Gastroesophageal sphincter (tissue), 4 donors: ENCODE measurements around the gene SMCO4. TPM values are rescaled to one million over a fixed set of nuclear protein-coding genes. Genes with fewer than 3 reads are reported as not detected.
"Not testable (repeated sequence)": the region's sequence is repeated elsewhere in the genome, so short reads cannot be mapped to it uniquely, and the experiment has no call there.

Experiments
- ATAC-seq: fragments of 150-250 bp; one replicate; pipeline ENCODE4 v1.9.1; 2016; ENCODE audit warnings: mild to moderate bottlenecking, moderate library complexity
- H3K27ac ChIP-seq, 4 donors: fragments of 200-600 bp; sonication (generic) in 3 of 4; 1 replicate in 3 of 4; 2 replicates in 1 of 4; pipeline ENCODE4 v1.5.1; 2016 to 2019
- H3K27me3 ChIP-seq: fragments of 200-600 bp; sonication (generic); one replicate; pipeline ENCODE4 v1.5.1; 2019
- H3K36me3 ChIP-seq, 2 donors: fragments of 200-600 bp; sonication (generic); one replicate each; pipeline ENCODE4 v1.5.1; 2019; ENCODE audit warnings: control low read depth in 1 of 2
- H3K4me1 ChIP-seq, 3 donors: fragments of 200-600 bp; sonication (generic); 1 replicate in 2 of 3; 2 replicates in 1 of 3; pipeline ENCODE4 v1.5.1; 2016 to 2019; ENCODE audit warnings: control low read depth in 2 of 3
- H3K4me3 ChIP-seq, 2 donors: fragments of 200-600 bp; sonication (generic); one replicate each; pipeline ENCODE4 v1.5.1; 2019; ENCODE audit warnings: mild to moderate bottlenecking in 1 of 2, moderate library complexity in 1 of 2
- H3K9me3 ChIP-seq, 3 donors: fragments of 200-600 bp; sonication (generic); one replicate each; pipeline ENCODE4 v1.5.1; 2017 to 2019; ENCODE audit warnings: control low read depth in 2 of 3
- EP300 ChIP-seq: sonication (generic); formaldehyde crosslinking; IDR thresholded peaks from one replicate; pipeline ENCODE4 v1.6.1; 2017; ENCODE audit warnings: antibody characterized with exemption, mild to moderate bottlenecking
- POLR2A ChIP-seq, 2 donors: fragments of 450-650 bp; IDR thresholded peaks; one replicate each; pipeline ENCODE4 v1.6.1; 2017; ENCODE audit warnings: antibody characterized with exemption in 2 of 2, mild to moderate bottlenecking in 2 of 2, moderate library complexity in 1 of 2
- POLR2AphosphoS5 ChIP-seq: sonication (generic); formaldehyde crosslinking; IDR thresholded peaks from one replicate; pipeline ENCODE4 v1.6.1; 2017; ENCODE audit warnings: antibody characterized with exemption
- WGBS, 2 donors: methylation state at CpG; one replicate each; pipeline ENCODE4 v1.1.5; 2018; ENCODE audit warnings: low coverage in 1 of 2; 5-methylcytosine and 5-hydroxymethylcytosine counted together
- total RNA-seq, 4 donors: library from RNA; depleted of rRNA; stranded (reverse); fragments of >200 nt; gene quantifications; one replicate each; pipeline ENCODE4 v1.1.0, GENCODE V29; 2016
- TF ChIP-seq, protein P1 (sequence below), 4 experiments: fragments of 200-600 bp in 2 of 4; fragments of 450-650 bp in 2 of 4; sonication (generic) in 1 of 4; IDR thresholded peaks; one replicate each; pipeline ENCODE4 v1.5.1; 2017 to 2019; ENCODE audit warnings: antibody characterized with exemption in 4 of 4, mild to moderate bottlenecking in 2 of 4, moderate library complexity in 2 of 4

Gene SMCO4
- total RNA-seq, 4 donors from 2014 or later: 5.6 to 15.5 (median 11.6) TPM

DNA sequence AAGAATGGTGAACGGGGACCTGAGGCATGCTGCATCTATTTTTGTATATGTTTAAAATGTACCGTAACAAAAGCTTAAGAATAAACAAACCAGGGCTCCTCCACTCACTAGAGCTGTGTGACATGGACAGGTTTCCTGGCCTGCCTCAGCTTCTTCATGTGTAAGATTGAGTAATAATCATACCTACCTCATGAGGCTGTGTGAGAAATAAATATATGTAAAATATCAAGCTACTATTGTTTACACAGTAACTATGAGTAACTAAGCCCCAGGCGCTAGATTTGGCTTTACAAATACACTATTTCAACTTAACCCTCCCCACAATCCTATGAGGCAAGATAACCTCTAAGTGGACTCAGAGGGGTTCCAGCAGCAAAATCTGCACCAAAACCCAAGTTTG is 66.4 kb downstream of the SMCO4 start:
- no peak overlapping the region for H3K27ac ChIP-seq
- WGBS, 2 donors: 24 to 41% methylated on average over 2 to 3 of the region's 3 CpGs
- peaks cover 0 to 11% of the 10 kb centered on the region in 2 donors for H3K36me3 ChIP-seq
- H3K4me3 ChIP-seq: no peak overlapping the region
- no peaks in the 10 kb centered on the region for H3K9me3 ChIP-seq
- TF ChIP-seq, protein P1, sequence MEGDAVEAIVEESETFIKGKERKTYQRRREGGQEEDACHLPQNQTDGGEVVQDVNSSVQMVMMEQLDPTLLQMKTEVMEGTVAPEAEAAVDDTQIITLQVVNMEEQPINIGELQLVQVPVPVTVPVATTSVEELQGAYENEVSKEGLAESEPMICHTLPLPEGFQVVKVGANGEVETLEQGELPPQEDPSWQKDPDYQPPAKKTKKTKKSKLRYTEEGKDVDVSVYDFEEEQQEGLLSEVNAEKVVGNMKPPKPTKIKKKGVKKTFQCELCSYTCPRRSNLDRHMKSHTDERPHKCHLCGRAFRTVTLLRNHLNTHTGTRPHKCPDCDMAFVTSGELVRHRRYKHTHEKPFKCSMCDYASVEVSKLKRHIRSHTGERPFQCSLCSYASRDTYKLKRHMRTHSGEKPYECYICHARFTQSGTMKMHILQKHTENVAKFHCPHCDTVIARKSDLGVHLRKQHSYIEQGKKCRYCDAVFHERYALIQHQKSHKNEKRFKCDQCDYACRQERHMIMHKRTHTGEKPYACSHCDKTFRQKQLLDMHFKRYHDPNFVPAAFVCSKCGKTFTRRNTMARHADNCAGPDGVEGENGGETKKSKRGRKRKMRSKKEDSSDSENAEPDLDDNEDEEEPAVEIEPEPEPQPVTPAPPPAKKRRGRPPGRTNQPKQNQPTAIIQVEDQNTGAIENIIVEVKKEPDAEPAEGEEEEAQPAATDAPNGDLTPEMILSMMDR (IDR thresholded peaks at IDR 0.05): no peak
- TF ChIP-seq POLR2AphosphoS5 (peak; percentile 34), POLR2A (IDR thresholded peaks at IDR 0.05) (no peak)
- no peaks in the 10 kb centered on the region for H3K27me3 ChIP-seq
- no peaks in the 10 kb centered on the region for H3K4me1 ChIP-seq
- no peak for ATAC-seq

GRCh38 chr11:93474123-93474522 is 69.1 kb downstream of the SMCO4 start:
- H3K27me3 ChIP-seq: no peaks in the 10 kb centered on the region
- no peaks in the 10 kb centered on the region for H3K4me1 ChIP-seq
- no peak overlapping the region for H3K27ac ChIP-seq
- H3K4me3 ChIP-seq: no peak overlapping the region
- H3K36me3 ChIP-seq: peaks cover 0 to 7% of the 10 kb centered on the region in 2 donors
- 100% methylated on average over 1 of the region's 1 CpG for WGBS, 2 donors
- TF ChIP-seq, protein P1 (IDR thresholded peaks at IDR 0.05): no peak
- TF ChIP-seq EP300: no peak
- no peak for TF ChIP-seq POLR2AphosphoS5
- TF ChIP-seq POLR2A (IDR thresholded peaks at IDR 0.05): no peak
- H3K9me3 ChIP-seq: no peaks in the 10 kb centered on the region
- no peak for ATAC-seq

DNA sequence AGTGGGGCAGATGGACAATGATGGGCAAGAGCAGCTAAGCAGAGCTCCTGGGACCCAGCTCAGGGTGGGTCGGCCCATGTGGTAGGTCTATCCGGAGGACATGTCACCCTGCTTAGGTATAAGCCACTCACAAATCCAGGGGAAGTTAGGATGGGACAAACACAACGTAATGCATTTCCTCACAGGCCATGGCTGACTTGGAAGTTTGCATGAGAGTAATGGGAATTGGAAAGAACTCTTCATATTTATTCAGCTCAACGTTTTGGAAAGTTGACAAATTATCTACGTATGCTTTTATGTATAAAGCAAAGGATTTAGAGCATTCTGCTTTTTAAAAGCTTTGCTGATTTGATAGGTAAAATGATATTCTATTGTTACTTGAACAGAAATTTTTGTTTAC is 74.9 kb downstream of the SMCO4 start:
- Histone ChIP-seq H3K4me3 (no peak overlapping the region), H3K27me3 (no peaks in the 10 kb centered on the region), H3K27ac (no peak overlapping the region), H3K9me3 (no peaks in the 10 kb centered on the region), H3K4me1 (no peaks in the 10 kb centered on the region), H3K36me3 (no peaks in the 10 kb centered on the region)
- ATAC-seq: no peak
- 39 to 63% methylated on average over 4 to 5 of the region's 5 CpGs for WGBS, 2 donors
- TF ChIP-seq, protein P1 (IDR thresholded peaks at IDR 0.05): no peak
- TF ChIP-seq POLR2AphosphoS5 (no peak), POLR2A (IDR thresholded peaks at IDR 0.05) (no peak), EP300 (no peak)

DNA sequence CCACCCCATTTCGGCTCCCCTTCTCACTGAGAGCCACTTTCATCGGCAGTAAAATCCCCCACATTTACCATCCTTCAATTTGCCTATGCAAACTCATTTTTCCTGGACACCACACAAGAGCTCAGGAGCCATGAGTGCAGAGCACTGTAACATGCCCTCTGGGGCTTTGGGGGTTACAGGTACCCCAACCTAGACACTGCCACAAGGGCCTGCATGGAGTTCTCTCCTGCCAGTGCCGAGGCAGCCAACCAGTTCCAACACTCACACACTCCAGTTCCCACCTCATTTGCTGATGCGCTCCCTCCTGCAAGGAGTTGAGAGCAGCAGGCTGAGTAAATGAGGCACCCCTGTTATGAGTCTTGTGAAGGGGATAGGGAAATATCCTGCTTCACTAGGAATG is 76.1 kb downstream of the SMCO4 start:
- Histone ChIP-seq H3K27ac (no peak overlapping the region), H3K4me1 (no peaks in the 10 kb centered on the region), H3K36me3 (no peaks in the 10 kb centered on the region), H3K9me3 (no peaks in the 10 kb centered on the region), H3K27me3 (no peaks in the 10 kb centered on the region), H3K4me3 (no peak overlapping the region)
- TF ChIP-seq, protein P1 (IDR thresholded peaks at IDR 0.05): no peak
- TF ChIP-seq EP300 (no peak), POLR2AphosphoS5 (no peak), POLR2A (IDR thresholded peaks at IDR 0.05) (no peak)
- 80% methylated on average over 1 of the region's 4 CpGs; no CpG with 5 or more reads in 1 of the 2 donors for WGBS, 2 donors
- ATAC-seq: no peak

GRCh38 chr11:93464927-93465540 is 78.2 kb downstream of the SMCO4 start:
- H3K36me3 ChIP-seq: no peaks in the 10 kb centered on the region
- H3K4me3 ChIP-seq: no peak overlapping the region
- no peaks in the 10 kb centered on the region for H3K4me1 ChIP-seq
- H3K27ac ChIP-seq: no peak overlapping the region
- TF ChIP-seq POLR2A (IDR thresholded peaks at IDR 0.05) (no peak), EP300 (no peak), POLR2AphosphoS5 (no peak)
- TF ChIP-seq, protein P1 (IDR thresholded peaks at IDR 0.05): no peak
- H3K9me3 ChIP-seq: no peaks in the 10 kb centered on the region
- WGBS, 2 donors: 61 to 79% methylated on average over 3 of the region's 3 CpGs
- no peak for ATAC-seq
- no peaks in the 10 kb centered on the region for H3K27me3 ChIP-seq

DNA sequence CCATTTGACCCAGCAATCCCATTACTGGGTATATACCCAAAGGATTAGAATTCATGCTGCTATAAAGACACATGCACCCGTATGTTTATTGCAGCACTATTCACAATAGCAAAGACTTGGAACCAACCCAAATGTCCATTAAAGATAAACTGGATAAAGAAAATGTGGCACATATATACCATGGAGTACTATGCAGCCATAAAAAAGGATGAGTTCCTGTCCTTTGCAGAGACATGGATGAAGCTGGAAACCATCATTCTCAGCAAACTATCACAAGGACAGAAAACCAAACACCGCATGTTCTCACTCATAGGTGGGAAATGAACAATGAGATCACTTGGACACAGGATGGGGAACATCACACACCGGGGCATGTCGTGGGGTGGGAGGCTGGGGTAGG is 79.5 kb downstream of the SMCO4 start:
- not testable (repeated sequence) for H3K27ac ChIP-seq, H3K27me3 ChIP-seq, H3K4me1 ChIP-seq, ATAC-seq, H3K4me3 ChIP-seq, H3K36me3 ChIP-seq, H3K9me3 ChIP-seq
- 79 to 96% methylated on average over 3 to 4 of the region's 4 CpGs for WGBS, 2 donors
